Measurements from ENCODE around the gene MAN1C1. TPM values are rescaled to one million over a fixed set of nuclear protein-coding genes. Genes with fewer than 3 reads are reported as not detected.

The MAN1C1 gene
- total RNA-seq, 2 donors from 2014 or later: 2.2 to 4.3 TPM

GRCh38 chr1:25748531-25749205 is 132.1 kb downstream of the MAN1C1 start:
- Mint-ChIP-seq H3K27me3 (ENCODE audit: insufficient read depth) (no peaks in the 10 kb centered on the region), H3K36me3 (ENCODE audit: low read depth) (no peaks in the 10 kb centered on the region), H3K27ac (no peak overlapping the region), H3K4me1 (peaks cover 25% of the 10 kb centered on the region), H3K9me3 (no peaks in the 10 kb centered on the region), H3K4me3 (no peak overlapping the region)
- H3K27ac ChIP-seq (ENCODE audit: low read depth, low read length): peak overlapping the region; percentile 24
- TF ChIP-seq CTCF (conservative IDR thresholded peaks at IDR 0.05): no peak
- H3K27me3 ChIP-seq (ENCODE audit: control insufficient read depth, insufficient read depth, low read length, poor library complexity, severe bottlenecking): no peaks in the 10 kb centered on the region
- peaks cover 10% of the 10 kb centered on the region for H3K4me1 ChIP-seq (ENCODE audit: control insufficient read depth, insufficient read depth, low read length)
- 88 to 93% methylated on average over 8 of the region's 8 CpGs for WGBS, 2 experiments (ENCODE audit: insufficient coverage in 1 of 2, insufficient read length in 1 of 2)
- no peak overlapping the region for H3K4me3 ChIP-seq (ENCODE audit: low read length)
- H3K36me3 ChIP-seq (ENCODE audit: control insufficient read depth, insufficient read depth, low read length): no peaks in the 10 kb centered on the region
- no peak overlapping the region for H3K9ac ChIP-seq (ENCODE audit: extremely low read depth, low read length, poor library complexity, severe bottlenecking)
- no peak for DNase-seq
- no peaks in the 10 kb centered on the region for H3K9me3 ChIP-seq (ENCODE audit: control insufficient read depth, low read length)

GRCh38 chr1:25750923-25751605 is 134.5 kb downstream of the MAN1C1 start:
- H3K36me3 Mint-ChIP-seq (ENCODE audit: low read depth): no peaks in the 10 kb centered on the region
- peaks cover 12% of the 10 kb centered on the region for H3K4me1 Mint-ChIP-seq
- H3K27me3 Mint-ChIP-seq (ENCODE audit: insufficient read depth): no peaks in the 10 kb centered on the region
- Histone ChIP-seq H3K4me1 (ENCODE audit: control insufficient read depth, insufficient read depth, low read length) (no peaks in the 10 kb centered on the region), H3K4me3 (ENCODE audit: low read length) (no peak overlapping the region), H3K9me3 (ENCODE audit: control insufficient read depth, low read length) (no peaks in the 10 kb centered on the region), H3K9ac (ENCODE audit: extremely low read depth, low read length, poor library complexity, severe bottlenecking) (no peak overlapping the region), H3K27me3 (ENCODE audit: control insufficient read depth, insufficient read depth, low read length, poor library complexity, severe bottlenecking) (no peaks in the 10 kb centered on the region), H3K36me3 (ENCODE audit: control insufficient read depth, insufficient read depth, low read length) (no peaks in the 10 kb centered on the region), H3K27ac (ENCODE audit: low read depth, low read length) (no peak overlapping the region)
- DNase-seq: no peak
- no peak overlapping the region for H3K4me3 Mint-ChIP-seq
- no peak for TF ChIP-seq CTCF (conservative IDR thresholded peaks at IDR 0.05)
- H3K9me3 Mint-ChIP-seq: no peaks in the 10 kb centered on the region
- 79 to 81% methylated on average over 6 of the region's 6 CpGs for WGBS, 2 experiments (ENCODE audit: insufficient coverage in 1 of 2, insufficient read length in 1 of 2)
- no peak overlapping the region for H3K27ac Mint-ChIP-seq

- Histone ChIP-seq H3K27ac (ENCODE audit: low read depth, low read length) (peak overlapping the region; percentile 2), H3K9ac (ENCODE audit: extremely low read depth, low read length, poor library complexity, severe bottlenecking) (no peak overlapping the region), H3K27me3 (ENCODE audit: control insufficient read depth, insufficient read depth, low read length, poor library complexity, severe bottlenecking) (no peaks in the 10 kb centered on the region), H3K9me3 (ENCODE audit: control insufficient read depth, low read length) (no peaks in the 10 kb centered on the region), H3K4me3 (ENCODE audit: low read length) (no peak overlapping the region), H3K36me3 (ENCODE audit: control insufficient read depth, insufficient read depth, low read length) (no peaks in the 10 kb centered on the region), H3K4me1 (ENCODE audit: control insufficient read depth, insufficient read depth, low read length) (no peaks in the 10 kb centered on the region)
- H3K4me1 Mint-ChIP-seq: peaks cover 12% of the 10 kb centered on the region
- peaks cover 1% of the 10 kb centered on the region for H3K27me3 Mint-ChIP-seq (ENCODE audit: insufficient read depth)
- no peak overlapping the region for H3K4me3 Mint-ChIP-seq
- WGBS, 2 experiments (ENCODE audit: insufficient coverage in 1 of 2, insufficient read length in 1 of 2): 84 to 90% methylated on average over 12 to 17 of the region's 17 CpGs
- DNase-seq: no peak
- H3K9me3 Mint-ChIP-seq: no peaks in the 10 kb centered on the region
- peak; percentile 36 for TF ChIP-seq CTCF (conservative IDR thresholded peaks at IDR 0.05)
- no peak overlapping the region for H3K27ac Mint-ChIP-seq
- no peaks in the 10 kb centered on the region for H3K36me3 Mint-ChIP-seq (ENCODE audit: low read depth)
Observed at GRCh38 chr1:25754470-25755181, 138.0 kb downstream of the MAN1C1 start.
